GM12878 (cell line): ENCODE data around the gene TMEM120B. TPM values are rescaled to one million over a fixed set of nuclear protein-coding genes. Genes with fewer than 3 reads are reported as not detected.

Experiments used
- ATAC-seq: fragments of 200-7000 bp; cut with Tn5 transposase; 3 replicates; pipeline ENCODE4 v1.9.1; 2020; ENCODE audit warnings: mild to moderate bottlenecking, moderate library complexity
- BruUV-seq: library from RNA; stranded (reverse); fragments of 400-500 nt; replicated peaks from 2 replicates; lab custom pipeline; 2021; lab: Mats Ljungman, UMichigan
- CTCF ChIA-PET: fragments of 300-600 bp; sonication (Branson Sonifier 250); formaldehyde crosslinking; extraction: SDS; loops from one replicate; lab custom pipeline; 2021; ENCODE audit warnings: inconsistent platforms; lab: Yijun Ruan, JAX
- POLR2A ChIA-PET: fragments of 350-600 bp; formaldehyde crosslinking; extraction: SDS; loops from one replicate; lab custom pipeline; 2021; ENCODE audit warnings: inconsistent platforms; lab: Charles Lee
- RAD21 ChIA-PET: fragments of 300-600 bp; sonication (Branson Sonifier 250); formaldehyde crosslinking; loops from one replicate; lab custom pipeline; 2023; ENCODE audit warnings: antibody characterized with exemption; ENCODE audit not compliant: unreplicated experiment; lab: Charles Lee
- SMC1A ChIA-PET: fragments of 300-600 bp; sonication (Branson Sonifier 250); formaldehyde crosslinking; loops from one replicate; lab custom pipeline; 2023; ENCODE audit not compliant: unreplicated experiment, uncharacterized antibody; lab: Charles Lee
- DNase-seq: peaks from one replicate; pipeline ENCODE4 v3.0.0-alpha.2; 2011; ENCODE audit warnings: low read depth, low spot score
- FAIRE-seq: peaks from 3 replicates; lab custom pipeline; 2011; peaks lifted over from hg19 to GRCh38; lab: Jason Lieb, UNC
- H2AFZ ChIP-seq: 2 replicates; pipeline ENCODE4 v1.6.0; 2011; ENCODE audit warnings: low read depth, low read length, control low read depth; ENCODE audit not compliant: control insufficient read depth
- H3K27ac ChIP-seq: 2 replicates; pipeline ENCODE4 v1.5.1; 2011; ENCODE audit warnings: control low read depth; ENCODE audit not compliant: control insufficient read depth, insufficient read depth
- H3K27me3 ChIP-seq, 2 experiments: replicated peaks in 1 of 2; 2 replicates each; pipeline versions ENCODE4 v1.6.0 to v1.6.1; 2011; ENCODE audit warnings: low read length in 1 of 2; ENCODE audit not compliant: control insufficient read depth in 2 of 2, insufficient read depth in 2 of 2
- H3K36me3 ChIP-seq, 2 experiments: 2 replicates each; pipeline ENCODE4 v1.5.1; 2011; ENCODE audit warnings: low read length in 1 of 2; ENCODE audit not compliant: control insufficient read depth in 2 of 2, insufficient read depth in 2 of 2
- H3K4me1 ChIP-seq: 2 replicates; pipeline ENCODE4 v1.6.1; 2011; ENCODE audit warnings: mild to moderate bottlenecking, low read length, moderate library complexity, mixed read lengths; ENCODE audit not compliant: control insufficient read depth, insufficient read depth
- H3K4me2 ChIP-seq: 2 replicates; pipeline ENCODE4 v1.6.0; 2011; ENCODE audit warnings: control low read depth; ENCODE audit not compliant: control insufficient read depth, insufficient read depth
- H3K4me3 ChIP-seq: fragments of 200-600 bp; sonication (generic); 2 replicates; pipeline ENCODE4 v1.5.1; 2016
- H3K79me2 ChIP-seq: 2 replicates; pipeline ENCODE4 v1.6.0; 2011; ENCODE audit warnings: low read length; ENCODE audit not compliant: control insufficient read depth, insufficient read depth
- H3K9ac ChIP-seq: 2 replicates; pipeline ENCODE4 v1.8.0; 2011; ENCODE audit warnings: low read length, control low read depth, mixed read lengths; ENCODE audit not compliant: control insufficient read depth, insufficient read depth
- H3K9me3 ChIP-seq: replicated peaks from 3 replicates; pipeline ENCODE4 v1.5.1; 2011; ENCODE audit warnings: mild to moderate bottlenecking, low read length; ENCODE audit not compliant: control insufficient read depth, insufficient read depth
- H4K20me1 ChIP-seq: 2 replicates; pipeline ENCODE4 v1.6.0; 2011; ENCODE audit not compliant: control insufficient read depth, insufficient read depth
- HSF1 ChIP-seq: fragments of 150-350 bp; IDR thresholded peaks from 2 replicates; pipeline ENCODE4 v1.6.1; 2014; ENCODE audit warnings: mild to moderate bottlenecking, low read depth, low read length
- MXI1 ChIP-seq: fragments of 150-350 bp; IDR thresholded peaks from 2 replicates; pipeline ENCODE4 v1.6.1; 2011; ENCODE audit warnings: low read depth, mild to moderate bottlenecking, inconsistent platforms, low read length, improper control_type of control experiment
- PAX5 ChIP-seq: IDR thresholded peaks from 2 replicates; pipeline ENCODE4 v1.6.1; 2011; ENCODE audit warnings: low read depth, low read length, borderline replicate concordance
- PBX3 ChIP-seq: IDR thresholded peaks from 2 replicates; pipeline ENCODE4 v1.6.1; 2011; ENCODE audit warnings: mild to moderate bottlenecking, low read depth, low read length, moderate library complexity; ENCODE audit not compliant: insufficient replicate concordance
- WRNIP1 ChIP-seq: IDR thresholded peaks from 2 replicates; pipeline ENCODE4 v1.6.1; 2011; ENCODE audit warnings: low read depth, low read length, improper control_type of control experiment, borderline replicate concordance
- ZBTB11 ChIP-seq: fragments of 450-650 bp; formaldehyde crosslinking; IDR thresholded peaks from 2 replicates; pipeline ENCODE4 v1.5.0; 2022; ENCODE audit warnings: mild to moderate bottlenecking, missing genetic modification characterization
- ZNF217 ChIP-seq: fragments of 450-650 bp; IDR thresholded peaks from 2 replicates; pipeline ENCODE4 v1.6.1; 2017; ENCODE audit warnings: antibody characterized with exemption, mild to moderate bottlenecking
- ZNF687 ChIP-seq: fragments of 450-650 bp; IDR thresholded peaks from 2 replicates; pipeline ENCODE4 v1.6.1; 2017; ENCODE audit warnings: mild to moderate bottlenecking, moderate library complexity
- WGBS: methylation state at CpG from one replicate; pipeline ENCODE4 v1.1.6; 2016; ENCODE audit warnings: low lambda C conversion rate; ENCODE audit not compliant: insufficient replicate concordance, insufficient coverage; ENCODE audit errors: missing lambda C conversion rate; 5-methylcytosine and 5-hydroxymethylcytosine counted together
- in situ Hi-C: fragments of 300-500 bp; cut with MboI; formaldehyde crosslinking; loops from 9 replicates; pipeline ENCODE4 v1.14.3; 2018; ENCODE audit warnings: mixed read lengths
- intact Hi-C: fragments of 100-400 bp; cut with micrococcal nuclease; formaldehyde crosslinking; loops from one replicate; pipeline ENCODE4 v1.14.2; 2022; ENCODE audit not compliant: unreplicated experiment
- polyA plus RNA-seq, 11 experiments: library from polyadenylated mRNA; depleted of rRNA in 4 of 11; unstranded in 6 of 11; stranded (reverse) in 5 of 11; fragments of >200 nt; fragmentation: Nextera tagmentation in 4 of 11; fragmentation: Illumina TruSeq in 1 of 11; extraction: Ambion mirVana in 4 of 11; extraction: Trizol in 1 of 11; gene quantifications; 1 replicate in 1 of 11; 2 replicates in 10 of 11; pipeline versions ENCODE4 v1.2.1 to v1.2.3, GENCODE V29; 2011 to 2016; ENCODE audit warnings: inconsistent platforms in 2 of 11, missing spikeins in 2 of 11, low read depth in 1 of 11
- total RNA-seq, 4 experiments: library from RNA; depleted of rRNA in 3 of 4; stranded (reverse); fragments of >200 nt in 3 of 4; fragmentation: Illumina TruSeq in 1 of 4; extraction: Trizol in 1 of 4; gene quantifications; 2 replicates each; pipeline versions ENCODE4 v1.2.1 to v1.2.3, GENCODE V29; 2013 to 2021
- TF ChIP-seq, protein P1 (sequence below): fragments of 450-650 bp; IDR thresholded peaks from 2 replicates; pipeline ENCODE4 v1.6.1; 2014; ENCODE audit warnings: mild to moderate bottlenecking

The TMEM120B gene
- total and polyA plus RNA-seq, 10 of the 15 experiments (the other 5 are each of a cell fraction or from before 2014, with no cell fraction given) = 4.0 to 26.2 (median 9.2) TPM

DNA sequence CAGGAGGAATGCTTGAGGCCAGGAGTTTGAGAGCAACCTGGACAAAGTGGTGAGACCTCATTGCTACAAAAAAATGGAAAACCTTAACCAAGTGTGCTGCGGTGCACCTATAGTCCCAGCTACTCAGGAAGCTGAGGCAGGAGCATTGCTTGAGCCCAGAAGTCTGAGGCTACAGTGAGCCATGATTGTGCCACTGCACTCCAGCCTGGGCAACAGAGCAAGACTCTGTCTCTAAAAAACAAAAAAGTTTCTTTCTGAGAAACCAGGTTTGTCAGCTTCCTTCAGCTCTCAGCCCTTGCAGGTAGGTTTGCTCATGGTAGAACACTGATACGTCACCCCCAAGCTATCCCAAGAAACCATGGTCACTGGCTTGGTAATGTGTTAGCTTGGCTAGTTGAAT, 23.1 kb upstream of the TMEM120B start:
- FAIRE-seq = no peak
- ATAC-seq = no peak
- DNase-seq = no peak
- Histone ChIP-seq H3K27me3 (no peaks in the 10 kb centered on the region), H3K27ac (no peak overlapping the region), H3K4me3 (no peak overlapping the region), H3K4me2 (no peak overlapping the region), H3K36me3 (no peaks in the 10 kb centered on the region), H3K79me2 (no peaks in the 10 kb centered on the region), H4K20me1 (no peaks in the 10 kb centered on the region), H2AFZ (no peak overlapping the region), H3K4me1 (no peaks in the 10 kb centered on the region; the same call in 1 of the 2 replicates), H3K9me3 (no peaks in the 10 kb centered on the region), H3K9ac (no peak overlapping the region)
- in situ Hi-C loops (no loop called here), intact Hi-C loops (loop anchor here (5.0 kb wide), 1 partner anchor 198 kb away; the partner anchor contains the start of gene PSMD9)
- no TSS peak for BruUV-seq
- SMC1A ChIA-PET = interaction anchor here (2.3 kb wide), 1 partner anchor 105 kb away, joined by 9 read pairs; the partner anchor contains the start of gene RHOF
- 98% methylated on average over 2 of the region's 2 CpGs for WGBS
- POLR2A ChIA-PET = interaction anchor here (0.6 kb wide), 2 partner anchors 9 to 121 kb away, joined by 3 to 5 read pairs; no protein-coding TSS in a partner anchor
- TF ChIP-seq WRNIP1 (no peak), PBX3 (no peak), MXI1 (no peak), HSF1 (no peak), ZBTB11 (no peak), ZNF217 (no peak), ZNF687 (no peak), PAX5 (no peak)
- TF ChIP-seq, protein P1, sequence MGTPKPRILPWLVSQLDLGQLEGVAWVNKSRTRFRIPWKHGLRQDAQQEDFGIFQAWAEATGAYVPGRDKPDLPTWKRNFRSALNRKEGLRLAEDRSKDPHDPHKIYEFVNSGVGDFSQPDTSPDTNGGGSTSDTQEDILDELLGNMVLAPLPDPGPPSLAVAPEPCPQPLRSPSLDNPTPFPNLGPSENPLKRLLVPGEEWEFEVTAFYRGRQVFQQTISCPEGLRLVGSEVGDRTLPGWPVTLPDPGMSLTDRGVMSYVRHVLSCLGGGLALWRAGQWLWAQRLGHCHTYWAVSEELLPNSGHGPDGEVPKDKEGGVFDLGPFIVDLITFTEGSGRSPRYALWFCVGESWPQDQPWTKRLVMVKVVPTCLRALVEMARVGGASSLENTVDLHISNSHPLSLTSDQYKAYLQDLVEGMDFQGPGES = no peak
- CTCF ChIA-PET = interaction anchor here (2.2 to 6.7 kb wide), 2 partner anchors 83 to 105 kb away, joined by 4 to 44 read pairs; partner anchors contain the start of gene RHOF
- RAD21 ChIA-PET = interaction anchor here (1.3 to 1.5 kb wide), 2 partner anchors 103 to 105 kb away, joined by 3 to 6 read pairs; partner anchors contain the start of gene RHOF
